ENCODE data around the gene MRPL11. TPM values are rescaled to one million over a fixed set of nuclear protein-coding genes. Genes with fewer than 3 reads are reported as not detected.

Gene MRPL11
- total RNA-seq, 1 experiment from 2014 or later: 138 TPM

GRCh38 chr11:66476173-66476840 is 37.7 kb upstream of the MRPL11 start:
- Histone ChIP-seq H3K27me3 (ENCODE audit: insufficient read depth, low read depth) (no peaks in the 10 kb centered on the region), H3K4me3 (no peak overlapping the region), H3K79me2 (ENCODE audit: low read depth) (peaks cover 17% of the 10 kb centered on the region), H3K36me3 (ENCODE audit: low read depth) (no peaks in the 10 kb centered on the region), H3K27ac (no peak overlapping the region), H3K4me2 (no peak overlapping the region), H3K9me3 (ENCODE audit: insufficient read depth, low read depth) (no peaks in the 10 kb centered on the region), H4K20me1 (ENCODE audit: insufficient read depth) (peaks cover 12% of the 10 kb centered on the region), H3F3A (ENCODE audit: insufficient read depth, low read depth) (peaks cover 12% of the 10 kb centered on the region; the same call in 1 of the 2 replicates), H2AFZ (no peak overlapping the region), H3K4me1 (replicated peaks; ENCODE audit: insufficient read depth) (peaks cover 7% of the 10 kb centered on the region), H3K9me2 (ENCODE audit: insufficient read depth) (no peaks in the 10 kb centered on the region)
- no TSS peak for BruUV-seq (replicated peaks)
- ChIA-PET POLR2A (ENCODE audit: unreplicated experiment) (no interaction called here), CTCF (no interaction called here)
- intact Hi-C loops (cut with micrococcal nuclease; ENCODE audit: unreplicated experiment): no loop called here
- no peak for DNase-seq
- TF ChIP-seq CTCF (conservative IDR thresholded peaks at IDR 0.05): no peak

GRCh38 chr11:66475349-66476172 is 36.9 kb upstream of the MRPL11 start:
- Histone ChIP-seq H3K4me1 (replicated peaks; ENCODE audit: insufficient read depth) (0 out of 2 replicates have a peak, but pooled peaks cover under 1% of the 10 kb centered on the region), H4K20me1 (ENCODE audit: insufficient read depth) (peaks cover 6% of the 10 kb centered on the region), H3K27ac (no peak overlapping the region), H3K4me3 (no peak overlapping the region), H3K79me2 (ENCODE audit: low read depth) (peaks cover 11% of the 10 kb centered on the region; the same call in 1 of the 2 replicates), H2AFZ (no peak overlapping the region), H3K9me3 (ENCODE audit: insufficient read depth, low read depth) (no peaks in the 10 kb centered on the region), H3F3A (ENCODE audit: insufficient read depth, low read depth) (peaks cover 6% of the 10 kb centered on the region; the same call in 1 of the 2 replicates), H3K36me3 (ENCODE audit: low read depth) (no peaks in the 10 kb centered on the region), H3K9me2 (ENCODE audit: insufficient read depth) (no peaks in the 10 kb centered on the region), H3K4me2 (no peak overlapping the region), H3K27me3 (ENCODE audit: insufficient read depth, low read depth) (no peaks in the 10 kb centered on the region)
- ChIA-PET CTCF (no interaction called here), POLR2A (ENCODE audit: unreplicated experiment) (no interaction called here)
- BruUV-seq (replicated peaks): no TSS peak
- intact Hi-C loops (cut with micrococcal nuclease; ENCODE audit: unreplicated experiment): no loop called here
- DNase-seq: no peak
- TF ChIP-seq EZH2 (IDR thresholded peaks at IDR 0.05; ENCODE audit: low read depth): no peak
- no peak for TF ChIP-seq CTCF (conservative IDR thresholded peaks at IDR 0.05)

GRCh38 chr11:66473608-66474515 is 35.2 kb upstream of the MRPL11 start:
- H3K27ac ChIP-seq: no peak overlapping the region
- H3K27me3 ChIP-seq (ENCODE audit: insufficient read depth, low read depth): no peaks in the 10 kb centered on the region
- intact Hi-C loops (cut with micrococcal nuclease; ENCODE audit: unreplicated experiment): no loop called here
- no peak overlapping the region for H3K4me3 ChIP-seq
- peaks cover 5% of the 10 kb centered on the region; the same call in 1 of the 2 replicates for H3K79me2 ChIP-seq (ENCODE audit: low read depth)
- H3K9me2 ChIP-seq (ENCODE audit: insufficient read depth): no peaks in the 10 kb centered on the region
- H3K4me1 ChIP-seq (replicated peaks; ENCODE audit: insufficient read depth): no peaks in the 10 kb centered on the region
- no peaks in the 10 kb centered on the region for H3K9me3 ChIP-seq (ENCODE audit: insufficient read depth, low read depth)
- no TSS peak for BruUV-seq (replicated peaks)
- no peaks in the 10 kb centered on the region for H3K36me3 ChIP-seq (ENCODE audit: low read depth)
- no peak overlapping the region for H3K4me2 ChIP-seq
- H4K20me1 ChIP-seq (ENCODE audit: insufficient read depth): peaks cover 6% of the 10 kb centered on the region
- no peak for TF ChIP-seq EZH2 (IDR thresholded peaks at IDR 0.05; ENCODE audit: low read depth)
- TF ChIP-seq CTCF (conservative IDR thresholded peaks at IDR 0.05): no peak
- CTCF ChIA-PET: no interaction called here
- no peaks in the 10 kb centered on the region; the same call in 1 of the 2 replicates for H3F3A ChIP-seq (ENCODE audit: insufficient read depth, low read depth)
- POLR2A ChIA-PET (ENCODE audit: unreplicated experiment): no interaction called here
- H2AFZ ChIP-seq: no peak overlapping the region
- DNase-seq: no peak

Measured in PC-9 (cell line).